ENCODE measurements around the gene NEUROD4. TPM values are rescaled to one million over a fixed set of nuclear protein-coding genes. Genes with fewer than 3 reads are reported as not detected.

The NEUROD4 gene
- total and polyA plus RNA-seq, 8 donors = 0.02 TPM; not detected in 7

DNA sequence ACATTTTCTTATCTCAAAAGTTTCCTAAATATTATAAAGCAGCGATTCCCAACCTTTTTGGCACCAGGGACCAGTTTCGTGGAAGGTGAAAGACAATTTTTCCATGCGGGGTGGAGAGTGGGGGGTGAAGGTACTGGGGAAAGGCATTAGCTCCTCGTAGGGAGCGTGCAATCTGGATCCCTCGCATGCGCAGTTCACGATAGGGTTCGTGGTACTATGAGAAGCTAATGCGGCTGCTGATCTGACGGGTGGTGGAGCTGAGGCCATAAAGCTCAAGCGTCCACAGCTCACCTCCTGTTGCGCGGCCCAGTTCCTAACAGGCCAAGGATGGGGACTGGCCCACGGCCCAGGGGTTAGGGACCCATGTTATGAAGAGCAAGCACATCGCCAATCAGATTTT, 29.9 kb downstream of the NEUROD4 start:
- no peaks in the 10 kb centered on the region for H3K4me1 ChIP-seq
- H3K9me3 ChIP-seq = no peaks in the 10 kb centered on the region
- H3K4me3 ChIP-seq = no peak overlapping the region
- no peak overlapping the region for H3K27ac ChIP-seq
- ATAC-seq = no peak
- FAIRE-seq = no peak
- DNase-seq = no peak
- H3K36me3 ChIP-seq = no peaks in the 10 kb centered on the region
- TF ChIP-seq, protein P1, sequence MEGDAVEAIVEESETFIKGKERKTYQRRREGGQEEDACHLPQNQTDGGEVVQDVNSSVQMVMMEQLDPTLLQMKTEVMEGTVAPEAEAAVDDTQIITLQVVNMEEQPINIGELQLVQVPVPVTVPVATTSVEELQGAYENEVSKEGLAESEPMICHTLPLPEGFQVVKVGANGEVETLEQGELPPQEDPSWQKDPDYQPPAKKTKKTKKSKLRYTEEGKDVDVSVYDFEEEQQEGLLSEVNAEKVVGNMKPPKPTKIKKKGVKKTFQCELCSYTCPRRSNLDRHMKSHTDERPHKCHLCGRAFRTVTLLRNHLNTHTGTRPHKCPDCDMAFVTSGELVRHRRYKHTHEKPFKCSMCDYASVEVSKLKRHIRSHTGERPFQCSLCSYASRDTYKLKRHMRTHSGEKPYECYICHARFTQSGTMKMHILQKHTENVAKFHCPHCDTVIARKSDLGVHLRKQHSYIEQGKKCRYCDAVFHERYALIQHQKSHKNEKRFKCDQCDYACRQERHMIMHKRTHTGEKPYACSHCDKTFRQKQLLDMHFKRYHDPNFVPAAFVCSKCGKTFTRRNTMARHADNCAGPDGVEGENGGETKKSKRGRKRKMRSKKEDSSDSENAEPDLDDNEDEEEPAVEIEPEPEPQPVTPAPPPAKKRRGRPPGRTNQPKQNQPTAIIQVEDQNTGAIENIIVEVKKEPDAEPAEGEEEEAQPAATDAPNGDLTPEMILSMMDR (IDR thresholded peaks at IDR 0.05) = no peak
- no peaks in the 10 kb centered on the region for H3K27me3 ChIP-seq
- WGBS, 2 donors = 82 to 86% methylated on average over 16 of the region's 16 CpGs
- intact Hi-C loops (cut with DNase I) = no loop called here

GRCh38 chr12:55051197-55051947, 31.6 kb downstream of the NEUROD4 start:
- Histone ChIP-seq H3K9me3 (no peaks in the 10 kb centered on the region), H3K27me3 (no peaks in the 10 kb centered on the region), H3K4me1 (no peaks in the 10 kb centered on the region), H3K36me3 (no peaks in the 10 kb centered on the region), H3K4me3 (no peak overlapping the region), H3K27ac (no peak overlapping the region)
- ATAC-seq (no peak), DNase-seq (no peak), FAIRE-seq (no peak)
- TF ChIP-seq, protein P1 (IDR thresholded peaks at IDR 0.05) = no peak
- intact Hi-C loops (cut with DNase I) = no loop called here
- 51 to 58% methylated on average over 7 of the region's 7 CpGs for WGBS, 2 donors

- DNase-seq = no peak
- Histone ChIP-seq H3K27ac (no peak overlapping the region), H3K36me3 (no peaks in the 10 kb centered on the region), H3K27me3 (peaks cover 0 to 7% (median 0%) of the 10 kb centered on the region in 4 donors), H3K9me3 (no peaks in the 10 kb centered on the region), H3K4me1 (no peaks in the 10 kb centered on the region), H3K4me3 (no peak overlapping the region)
- 44 to 47% methylated on average over 5 of the region's 5 CpGs for WGBS, 2 donors
- FAIRE-seq = no peak
- TF ChIP-seq, protein P1 (IDR thresholded peaks at IDR 0.05) = no peak
- intact Hi-C loops (cut with DNase I) = no loop called here
- no peak for ATAC-seq
These were observed 37.7 kb downstream of the NEUROD4 start for GRCh38 chr12:55057481-55057880.

DNA sequence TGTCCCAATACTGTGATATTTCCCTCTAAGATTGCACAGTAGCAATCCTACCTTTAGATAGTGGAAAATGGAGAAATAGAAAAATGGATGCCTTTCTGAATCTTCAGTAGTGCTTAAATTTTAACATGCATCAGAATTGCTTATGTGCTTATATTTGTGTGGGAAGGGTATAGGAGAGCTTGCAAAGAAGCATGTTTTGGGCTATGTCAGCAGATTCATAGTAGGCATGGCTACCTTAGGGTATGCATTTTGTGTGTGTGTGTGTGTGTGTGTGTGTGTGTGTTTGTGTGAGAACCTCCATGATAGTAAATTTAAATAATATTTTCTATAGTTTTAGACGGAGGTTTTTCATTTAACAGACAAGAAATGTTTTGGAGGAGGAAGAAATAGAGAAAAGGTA, 38.3 kb downstream of the NEUROD4 start:
- DNase-seq (no peak), ATAC-seq (no peak), FAIRE-seq (no peak)
- no peaks in the 10 kb centered on the region for H3K36me3 ChIP-seq
- H3K27me3 ChIP-seq = peaks cover 0 to 13% (median 0%) of the 10 kb centered on the region in 4 donors
- no peaks in the 10 kb centered on the region for H3K4me1 ChIP-seq
- intact Hi-C loops (cut with DNase I) = no loop called here
- H3K9me3 ChIP-seq = no peaks in the 10 kb centered on the region
- H3K4me3 ChIP-seq = no peak overlapping the region
- TF ChIP-seq, protein P1 (IDR thresholded peaks at IDR 0.05) = no peak
- 48 to 78% methylated on average over 1 of the region's 1 CpG for WGBS, 2 donors
- H3K27ac ChIP-seq = no peak overlapping the region

DNA sequence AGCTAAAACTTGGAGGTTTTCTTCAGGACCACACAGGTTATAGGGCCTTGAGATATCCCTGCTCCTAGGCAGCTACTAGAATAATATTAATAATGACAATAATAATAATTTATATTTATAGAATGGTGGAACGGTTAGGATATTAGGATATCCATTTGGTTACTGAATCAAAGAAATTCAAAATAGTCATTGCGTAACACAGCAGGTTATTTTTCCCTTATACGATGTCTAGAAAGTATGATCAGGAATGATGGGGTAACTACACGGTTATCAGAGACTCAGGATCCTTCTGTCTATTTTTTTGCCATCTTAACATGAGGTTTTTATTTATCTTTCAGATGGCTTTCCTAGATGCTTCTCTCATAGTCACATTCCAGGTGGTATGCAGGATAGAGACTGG, 39.0 kb downstream of the NEUROD4 start:
- ATAC-seq (no peak), DNase-seq (no peak), FAIRE-seq (no peak)
- Histone ChIP-seq H3K4me1 (no peaks in the 10 kb centered on the region), H3K36me3 (no peaks in the 10 kb centered on the region), H3K9me3 (no peaks in the 10 kb centered on the region), H3K27ac (no peak overlapping the region), H3K4me3 (no peak overlapping the region), H3K27me3 (peaks cover 0 to 13% (median 0%) of the 10 kb centered on the region in 4 donors)
- intact Hi-C loops (cut with DNase I) = no loop called here
- WGBS, 2 donors = 70 to 86% methylated on average over 4 of the region's 4 CpGs
- TF ChIP-seq, protein P1 (IDR thresholded peaks at IDR 0.05) = no peak
